Ureter (tissue), 1 donor: ENCODE results near the gene TRIO. TPM values are rescaled to one million over a fixed set of nuclear protein-coding genes. Genes with fewer than 3 reads are reported as not detected.

Source experiments
- DNase-seq: peaks from one replicate; pipeline ENCODE4 v3.0.0-alpha.2; 2020; ENCODE audit warnings: low spot score
- total RNA-seq: library from RNA; stranded (reverse); gene quantifications from one replicate; pipeline ENCODE4 v1.2.4, GENCODE V29; 2023
- donor health status: DM: yes; HTN: yes; CAD: no.

TRIO gene
- total RNA-seq, 1 donor from 2014 or later = 216 TPM

DNA sequence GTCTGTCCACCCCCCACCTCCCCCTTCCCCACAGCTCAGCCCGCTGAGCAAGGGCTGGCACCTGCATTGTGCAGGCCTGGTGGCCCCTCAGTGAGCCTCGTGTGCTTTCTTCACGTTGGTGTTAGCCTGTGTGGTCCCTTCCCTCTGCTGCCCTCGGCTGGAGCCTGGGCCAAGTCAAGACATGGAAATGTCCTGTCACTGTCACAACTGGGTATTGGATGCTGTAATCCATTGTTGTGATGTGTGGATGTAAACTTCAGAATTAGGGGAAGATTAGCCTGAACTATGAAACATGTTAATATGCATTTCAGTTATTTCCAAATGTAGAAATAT is 103.9 kb downstream of the TRIO start:
- DNase-seq = no peak

DNA sequence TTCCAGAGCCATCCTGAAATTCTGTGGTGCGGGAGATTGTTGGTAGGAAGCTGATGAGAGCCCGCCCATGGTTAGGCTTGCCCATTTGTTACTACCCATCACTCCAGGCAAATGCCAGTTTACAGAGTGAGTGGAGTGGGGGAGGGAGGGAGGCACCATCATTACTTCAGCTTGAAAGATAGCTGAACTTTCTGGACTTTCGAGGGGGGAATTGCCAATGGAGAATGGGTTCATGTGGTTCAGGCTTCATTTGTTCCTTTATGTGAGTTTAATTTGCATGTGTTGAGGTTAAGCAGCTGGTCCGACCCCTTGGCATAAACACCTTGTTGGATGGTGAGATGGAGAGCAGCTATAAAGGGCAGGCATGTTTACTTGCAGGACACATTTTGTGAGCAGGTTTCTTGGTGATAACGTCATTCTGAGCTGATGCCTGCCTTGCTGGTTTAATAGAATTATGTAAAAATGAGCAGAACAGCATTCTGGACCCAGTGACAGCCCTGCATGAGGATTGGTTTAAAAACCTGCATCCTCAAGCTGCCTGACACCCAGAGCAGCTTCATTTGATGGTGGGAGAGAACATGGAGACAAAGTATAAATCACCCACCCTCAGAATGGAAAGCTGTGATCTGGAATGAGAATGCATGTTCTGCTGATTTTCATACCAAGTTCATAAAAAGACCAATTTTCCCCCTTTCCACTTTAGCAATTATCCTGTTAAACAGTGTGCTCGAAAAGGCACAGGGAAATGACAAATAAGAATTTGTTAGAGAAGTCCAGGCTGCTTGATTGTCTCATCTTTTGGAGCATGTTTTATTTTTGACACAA is 106.3 kb downstream of the TRIO start:
- DNase-seq = no peak

DNA sequence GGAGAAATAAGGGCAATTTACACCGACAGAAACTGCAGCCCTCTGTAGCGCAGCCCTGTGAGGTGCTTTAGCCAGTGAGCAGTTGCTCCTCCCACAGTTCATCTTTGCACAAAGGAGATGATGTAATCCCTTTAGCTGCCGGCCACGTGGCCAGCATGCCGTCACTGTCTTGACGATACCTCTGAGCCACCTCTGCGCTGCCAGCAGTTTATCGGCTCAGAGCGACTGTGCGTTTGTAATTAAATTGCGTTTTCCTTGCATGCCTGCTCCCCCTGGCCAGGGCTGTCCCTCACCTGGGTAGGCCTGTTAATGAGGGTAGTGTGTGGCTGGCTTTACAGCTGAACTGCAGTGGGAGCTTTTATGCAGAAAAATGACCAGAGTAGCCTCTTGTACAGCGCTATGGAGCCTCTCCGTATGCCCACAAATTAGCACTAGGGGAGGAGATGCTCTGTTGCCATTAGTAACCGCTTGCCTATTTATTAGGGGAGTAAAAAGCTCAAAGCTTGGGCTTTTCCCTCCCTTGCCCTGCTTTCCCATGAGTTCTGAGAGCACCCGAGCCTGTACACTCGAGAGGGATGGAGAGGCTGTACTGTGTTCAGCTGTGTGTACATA is 107.0 kb downstream of the TRIO start:
- DNase-seq = no peak

DNA sequence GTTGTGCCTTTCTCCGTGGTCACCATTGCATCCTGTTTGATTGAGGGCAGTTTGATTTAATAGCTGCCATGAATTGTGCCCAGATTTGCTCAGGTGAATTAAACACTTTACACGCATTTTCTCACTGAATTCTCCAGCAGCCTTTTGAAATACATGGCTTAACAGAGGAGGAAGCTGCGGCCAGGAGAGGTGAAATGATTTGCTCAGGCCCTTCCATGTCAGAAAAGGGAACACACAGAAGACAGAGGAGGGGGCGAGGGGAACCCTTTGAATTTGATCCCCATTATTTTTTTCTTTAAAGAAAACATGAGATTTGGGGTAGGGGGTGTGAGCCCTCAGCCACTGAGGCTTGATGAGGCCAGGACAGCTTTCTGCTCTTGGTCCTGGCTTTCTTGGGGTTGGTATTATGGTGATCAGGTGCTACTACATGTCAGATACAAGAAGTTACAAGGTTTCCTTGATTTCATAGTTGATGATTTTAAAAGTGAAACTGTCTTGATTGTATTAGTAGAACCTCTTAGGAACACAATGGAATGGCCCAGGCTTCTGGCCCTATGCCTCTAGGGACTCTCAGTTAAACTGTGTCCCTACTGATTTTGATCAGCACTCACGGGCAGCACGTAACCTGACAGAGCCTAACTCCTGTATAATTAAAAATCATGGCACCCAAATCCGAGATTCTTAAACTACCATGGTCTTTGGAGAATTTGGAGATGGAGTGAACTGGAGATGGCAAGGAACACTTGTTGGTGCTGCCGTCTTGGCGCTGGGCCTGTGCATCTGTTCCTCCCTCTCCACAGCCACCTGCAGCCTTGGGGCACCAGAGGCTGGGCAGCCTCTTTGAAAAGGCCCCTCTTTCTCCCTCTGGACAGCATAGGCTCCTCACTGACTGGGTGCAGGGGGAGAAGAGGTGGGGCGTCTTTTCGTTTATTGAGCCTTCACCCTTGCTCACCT is 107.9 kb downstream of the TRIO start:
- no peak for DNase-seq

DNA sequence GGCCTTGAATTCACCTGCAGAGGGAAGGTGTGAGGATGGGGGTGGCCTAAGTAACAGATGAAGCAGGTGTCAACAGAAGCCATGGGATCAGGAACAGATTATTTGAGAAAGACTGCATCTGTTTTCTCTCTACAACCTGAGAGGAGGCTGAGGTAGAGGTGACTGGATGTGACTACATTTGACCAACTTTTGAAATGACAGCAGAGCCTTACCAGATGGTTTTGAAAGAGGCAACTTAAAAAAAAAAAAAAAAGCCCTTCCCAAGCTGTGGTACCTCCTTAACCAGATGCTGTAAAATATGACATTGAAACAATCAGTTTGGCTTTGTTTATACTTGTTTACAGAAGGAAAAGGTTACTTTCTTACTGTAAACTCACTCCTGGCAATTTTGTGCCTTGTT is 108.6 kb downstream of the TRIO start:
- DNase-seq = no peak

DNA sequence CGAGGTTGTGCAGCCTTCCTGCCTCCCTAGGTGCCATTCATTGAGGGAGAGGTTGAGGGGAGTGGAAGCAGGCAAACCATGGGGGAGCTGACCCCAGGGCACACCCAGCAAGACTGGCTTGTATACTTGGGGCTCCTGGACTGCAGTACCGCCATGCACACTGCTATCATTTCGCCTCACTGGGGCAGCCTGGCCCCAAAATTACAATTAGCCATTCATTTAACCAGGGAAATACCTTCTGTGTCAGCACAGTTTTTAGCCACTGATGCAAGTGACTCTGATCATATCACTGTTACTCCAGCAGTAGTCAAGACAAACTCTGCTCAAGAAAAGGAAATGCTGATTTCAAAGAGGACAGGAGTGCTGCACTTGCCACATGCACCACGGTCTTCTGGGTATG is 109.7 kb downstream of the TRIO start:
- DNase-seq = no peak

DNA sequence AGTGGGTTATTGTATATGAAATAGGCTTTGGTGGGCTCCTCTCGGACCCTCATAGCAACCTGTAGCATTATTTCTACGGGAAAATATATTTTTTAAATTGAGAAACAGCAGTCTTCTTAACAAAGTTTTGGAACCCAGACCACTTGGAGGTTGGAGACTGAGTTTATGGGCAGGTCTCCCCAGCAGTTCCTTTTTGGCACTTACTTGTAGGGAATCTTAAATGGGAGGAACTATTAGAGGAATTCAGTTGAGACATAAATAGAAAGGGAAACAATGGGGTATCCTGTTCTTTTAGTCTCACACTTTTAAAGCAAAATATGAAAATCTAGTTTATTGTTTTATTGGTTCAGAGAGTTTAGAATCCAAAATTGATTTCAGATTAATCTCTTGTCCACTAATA is 111.5 kb downstream of the TRIO start:
- DNase-seq = no peak

DNA sequence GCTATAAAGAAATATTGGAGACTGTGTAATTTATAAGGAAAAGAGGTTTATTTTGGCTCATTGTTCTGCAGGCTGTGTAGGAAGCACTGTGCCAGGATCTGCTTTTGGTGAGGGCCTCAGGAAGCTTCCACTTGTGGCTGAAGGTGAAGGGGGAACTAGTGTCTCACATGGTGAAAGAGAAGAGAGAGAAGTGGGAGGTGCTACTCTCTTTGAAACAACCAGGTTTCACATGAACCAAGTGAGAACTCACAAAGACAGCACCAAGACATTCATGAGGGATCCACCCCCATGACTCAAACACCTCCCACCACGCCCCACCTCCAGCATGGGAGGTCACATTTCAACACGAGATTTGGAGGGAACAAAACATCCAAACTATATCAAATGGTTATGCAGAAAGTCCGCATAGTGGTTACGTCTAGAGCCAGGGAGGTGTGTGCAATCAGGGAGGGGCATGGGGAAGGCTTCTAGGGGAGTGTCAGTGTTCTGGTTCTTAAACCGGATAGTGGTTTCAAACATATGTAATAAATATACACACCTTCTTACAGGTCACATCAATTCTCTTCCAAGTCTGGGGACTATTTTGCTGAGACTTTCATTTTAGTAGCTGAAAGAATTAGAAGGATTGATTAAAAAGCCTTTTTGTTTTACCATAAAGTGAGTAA is 113.0 kb downstream of the TRIO start:
- DNase-seq = no peak

DNA sequence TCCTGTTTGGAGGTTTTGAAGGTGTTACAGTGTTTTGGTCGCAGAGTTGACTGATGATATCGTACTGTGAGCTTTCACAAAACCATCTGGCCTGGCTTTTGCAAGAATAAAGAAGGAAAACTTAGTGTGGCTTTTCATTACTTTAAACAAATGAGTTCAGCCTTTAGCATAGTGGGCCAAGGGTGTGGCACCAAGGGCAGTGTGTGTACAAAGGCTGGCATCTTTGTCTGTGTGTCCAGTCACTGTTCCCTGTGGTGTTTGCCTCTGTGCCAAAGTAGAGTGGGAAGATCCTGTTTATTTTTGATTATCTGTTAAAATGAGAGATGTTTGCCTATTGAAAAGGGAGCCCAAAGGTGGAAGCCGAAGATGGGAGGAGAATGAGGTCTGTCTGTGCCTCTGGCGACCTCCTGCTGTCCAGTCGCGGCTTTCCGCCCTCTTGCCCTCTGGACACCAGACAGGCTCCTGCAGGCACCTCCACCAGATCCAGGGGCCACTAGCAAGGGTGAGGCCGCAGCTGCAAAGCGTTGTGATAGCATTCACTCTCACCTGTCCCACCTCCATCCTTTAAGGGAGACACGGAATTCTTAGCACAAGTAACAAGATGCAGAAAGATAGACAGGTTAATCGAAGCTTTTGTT is 113.7 kb downstream of the TRIO start:
- DNase-seq = no peak

DNA sequence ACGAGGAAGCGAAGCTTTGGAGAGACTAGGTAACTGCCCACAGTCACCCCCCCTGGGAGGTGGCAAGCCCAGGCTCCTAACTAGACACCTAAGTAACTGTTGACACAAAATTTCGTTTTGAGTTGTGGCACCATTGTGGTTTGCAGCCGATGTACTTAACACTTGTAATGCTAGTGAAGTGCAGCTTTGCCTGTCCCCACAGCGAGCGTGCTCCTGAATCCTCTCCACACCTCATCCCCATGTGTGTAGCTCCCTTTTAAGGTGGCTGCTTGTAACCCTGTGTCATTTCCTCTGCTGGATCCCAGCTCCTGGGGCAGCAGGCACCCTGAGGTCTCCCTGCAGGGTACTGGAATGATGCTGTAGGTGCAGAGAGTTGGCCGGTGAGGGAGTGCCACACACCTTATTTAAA is 114.9 kb downstream of the TRIO start:
- no peak for DNase-seq

DNA sequence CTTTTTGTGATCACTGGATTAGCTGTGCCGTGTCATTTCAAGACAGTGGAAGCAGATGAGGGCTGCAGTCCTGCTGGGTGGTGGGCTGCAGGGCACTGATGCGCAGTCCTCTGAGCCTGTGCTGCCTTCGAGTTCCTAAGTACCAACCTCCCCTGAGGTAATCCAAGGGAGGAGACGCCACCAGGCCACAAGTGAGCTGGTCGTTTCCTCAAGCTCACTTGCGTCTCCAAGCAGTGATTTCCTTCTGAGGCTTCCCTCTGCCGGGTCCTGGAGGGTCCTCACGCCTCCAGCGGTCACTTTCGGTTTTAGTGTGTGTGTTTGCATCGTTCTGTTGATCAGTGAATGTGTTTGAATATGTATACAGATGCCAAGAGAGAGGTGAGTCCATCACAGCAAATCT is 115.7 kb downstream of the TRIO start:
- DNase-seq = no peak

DNA sequence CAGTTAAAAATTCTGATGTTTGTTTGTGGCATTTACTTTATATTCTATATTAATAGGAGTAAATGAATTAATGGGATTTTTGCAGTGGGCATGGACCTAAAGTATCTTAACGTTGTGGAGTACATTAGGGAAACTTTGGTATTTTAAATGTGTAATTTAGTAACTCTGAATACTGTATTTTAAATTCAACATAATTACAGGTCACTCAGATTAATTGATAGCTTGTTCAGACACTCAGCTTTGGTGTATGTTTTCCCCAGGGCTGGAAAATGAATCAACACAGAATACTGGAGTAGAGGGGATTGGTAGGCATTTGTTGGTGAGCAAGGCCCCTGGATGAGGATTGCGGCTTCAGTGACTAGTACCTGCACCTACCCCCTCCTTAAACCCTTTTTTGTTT is 117.5 kb downstream of the TRIO start:
- no peak for DNase-seq

DNA sequence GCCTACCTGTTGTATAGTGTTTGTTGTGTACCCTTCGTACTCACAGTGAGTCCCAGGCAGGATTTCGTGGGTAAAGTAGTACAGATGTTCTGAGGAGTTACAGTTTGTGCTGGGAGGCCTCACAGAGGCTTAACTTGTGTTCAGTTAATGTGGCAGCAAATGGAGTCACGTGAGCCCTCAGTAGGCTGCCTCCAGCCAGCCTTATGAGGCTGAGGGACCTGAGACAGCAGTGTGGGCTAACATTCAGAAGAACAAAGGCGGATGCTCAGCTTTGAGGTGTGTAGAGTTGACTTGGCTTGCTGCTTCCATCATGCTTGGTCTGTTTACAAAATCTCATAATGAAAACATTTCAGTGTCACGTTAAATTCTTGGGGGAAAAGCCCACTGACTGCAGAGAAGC is 118.1 kb downstream of the TRIO start:
- no peak for DNase-seq

DNA sequence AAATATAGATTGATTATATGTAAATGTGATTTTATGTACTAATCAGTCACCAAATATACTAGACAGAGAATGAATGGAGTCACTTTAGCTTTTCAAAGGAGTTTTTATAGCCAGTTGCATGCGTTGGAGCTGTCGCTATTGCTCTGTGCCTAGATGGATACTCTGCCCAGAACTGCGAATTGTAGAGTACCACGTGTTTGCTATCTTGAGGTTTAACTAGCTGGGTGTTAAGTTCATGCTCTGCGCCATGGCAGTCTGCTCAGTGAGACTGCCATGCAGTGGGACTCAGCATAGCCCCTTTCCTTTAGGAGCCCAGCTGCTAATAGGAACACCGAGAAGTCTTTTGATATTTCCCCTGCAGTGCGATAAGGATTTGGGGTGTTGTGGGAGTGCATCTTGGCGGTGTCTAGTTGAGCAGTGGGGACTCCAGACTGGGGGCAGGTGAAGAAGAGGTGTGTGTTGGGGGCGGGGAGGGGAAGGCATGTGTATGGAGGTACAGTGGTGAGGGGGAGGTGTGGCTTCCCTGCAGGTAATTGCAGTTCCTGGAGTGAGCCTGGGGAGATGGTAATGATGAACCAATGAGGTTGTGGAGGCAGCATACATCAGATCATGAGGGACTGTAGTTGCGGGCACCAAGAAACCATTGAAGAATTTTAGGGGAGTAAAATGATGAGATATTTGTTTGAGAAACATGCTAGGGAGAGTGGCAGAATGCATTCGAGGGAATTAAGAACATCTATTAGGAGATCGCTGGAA is 118.9 kb downstream of the TRIO start:
- no peak for DNase-seq

DNA sequence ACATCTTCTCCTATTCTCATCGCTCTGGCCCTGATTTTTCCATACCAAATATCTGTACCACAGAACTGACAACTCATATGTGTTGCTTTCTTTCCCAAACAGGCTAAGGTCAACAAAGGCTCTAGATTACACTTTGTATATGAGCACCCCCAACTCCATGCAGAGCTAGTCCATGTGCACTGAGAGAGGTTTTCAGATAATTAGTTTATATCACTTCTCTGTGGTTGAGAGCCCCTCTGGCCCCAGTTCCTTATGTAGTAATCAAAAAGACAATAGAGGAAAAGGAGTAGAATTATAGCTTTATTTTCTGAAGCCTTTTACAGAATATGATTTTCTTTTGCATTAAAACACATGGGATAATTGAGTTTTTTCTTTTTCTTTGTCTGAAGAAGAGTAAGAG is 120.0 kb downstream of the TRIO start:
- DNase-seq = no peak

DNA sequence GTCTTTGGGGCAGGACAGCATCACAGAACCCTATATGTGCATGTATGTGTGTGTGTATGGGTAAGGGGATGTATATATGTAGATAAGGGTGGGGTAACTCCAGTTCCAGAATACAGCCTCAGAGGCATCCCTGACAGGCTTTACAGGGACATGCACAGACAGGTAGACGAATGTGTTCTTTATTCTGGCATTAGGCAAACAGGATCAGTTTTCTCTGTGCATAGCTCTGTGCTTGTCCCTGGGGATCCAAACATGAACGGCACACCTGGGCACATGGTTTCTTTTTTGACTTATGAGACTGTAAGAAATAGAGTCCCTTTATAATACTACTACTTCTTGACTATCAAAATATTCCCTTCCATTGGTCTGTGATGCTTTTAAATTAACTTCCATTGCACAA is 120.6 kb downstream of the TRIO start:
- no peak for DNase-seq

DNA sequence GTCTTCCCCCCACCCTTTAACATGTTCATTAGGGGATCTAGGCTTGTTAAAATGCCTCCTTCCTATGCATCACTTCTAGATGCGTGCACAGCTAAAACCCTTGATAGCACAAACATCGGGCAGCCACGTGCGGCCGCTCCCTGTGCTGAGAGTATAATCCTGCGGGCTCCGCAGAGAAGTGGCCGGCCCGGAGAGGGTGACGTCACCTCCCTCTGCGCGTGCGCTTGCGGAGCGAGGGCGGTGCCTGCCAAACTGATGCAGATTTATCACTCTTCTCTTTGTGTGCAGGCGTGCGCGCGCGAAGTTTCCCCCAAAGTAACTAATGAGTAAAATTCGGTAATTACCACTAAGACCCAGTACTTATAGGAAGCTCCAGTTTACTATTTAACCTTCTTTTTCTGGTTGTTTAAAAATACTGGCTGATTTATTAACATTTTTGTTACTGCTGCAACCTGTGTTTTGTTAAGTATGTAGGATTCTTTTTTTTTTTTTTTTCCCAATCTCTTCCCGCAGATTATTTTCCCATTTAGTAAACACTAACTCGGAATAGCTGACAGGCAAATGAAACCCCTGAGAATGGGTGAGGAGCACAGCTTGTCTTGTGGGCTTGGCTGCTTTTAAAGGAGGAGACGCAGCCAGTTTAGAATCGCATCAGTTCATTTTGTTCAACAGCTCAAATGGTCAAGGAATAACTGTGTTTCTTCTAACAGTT is 121.6 kb downstream of the TRIO start:
- peak; percentile 92 for DNase-seq

DNA sequence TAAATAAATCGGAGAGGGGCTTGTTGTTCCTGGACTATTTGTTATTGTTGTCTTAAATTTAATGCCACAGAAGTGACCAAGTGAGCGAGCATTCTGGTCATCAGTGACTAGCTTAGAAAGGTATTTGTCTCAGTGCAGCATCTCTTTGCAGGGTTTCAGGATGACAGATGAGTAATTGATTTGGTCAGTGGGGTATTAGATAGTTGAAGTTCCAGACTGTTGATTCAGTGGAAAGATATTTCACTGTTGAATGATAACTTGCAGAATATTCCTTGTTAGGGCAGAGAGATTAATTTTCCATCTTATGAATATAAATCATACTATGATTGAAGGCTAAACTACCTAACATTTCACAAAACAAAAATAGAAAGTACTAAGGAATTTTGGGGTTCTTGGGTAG is 122.4 kb downstream of the TRIO start:
- no peak for DNase-seq

DNA sequence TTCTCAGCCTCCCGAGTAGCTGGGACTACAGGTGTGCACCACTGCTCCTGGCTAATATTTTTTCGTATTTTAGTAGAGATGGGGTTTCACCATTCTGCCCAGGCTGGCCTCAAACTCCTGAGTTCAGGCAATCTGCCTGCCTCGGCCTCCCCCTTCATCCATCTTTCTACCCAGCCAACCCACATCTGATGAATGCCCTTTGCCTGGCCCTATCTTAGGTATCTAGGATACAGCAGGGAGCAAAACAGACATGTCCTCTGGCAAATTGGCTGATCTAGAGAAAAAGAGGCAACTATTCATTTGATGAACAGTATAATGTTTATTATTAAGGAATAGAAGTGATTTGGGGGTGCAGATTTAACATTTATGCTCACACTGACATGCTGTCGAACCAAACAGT is 123.0 kb downstream of the TRIO start:
- no peak for DNase-seq

DNA sequence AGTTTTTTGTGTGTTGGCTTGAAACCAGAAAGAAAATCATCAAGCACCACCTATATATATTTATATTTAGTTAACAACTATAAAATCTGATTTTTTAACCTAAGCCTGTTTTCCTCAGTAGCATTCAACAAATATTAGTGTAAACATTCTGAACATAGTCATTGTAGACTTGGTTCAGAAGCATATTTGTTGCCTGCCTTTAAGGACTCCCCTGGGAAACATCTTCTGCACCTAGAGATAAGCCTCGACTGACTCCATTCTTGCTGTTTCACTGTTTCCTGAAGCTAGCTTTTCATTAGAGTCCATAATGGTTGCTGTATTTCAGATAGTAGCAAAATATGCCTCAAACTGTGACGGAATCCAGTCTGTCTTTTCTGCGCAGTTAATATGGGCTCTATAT is 123.5 kb downstream of the TRIO start:
- no peak for DNase-seq
